Effector CD8-positive, alpha-beta T cell (primary cell): Measurements from ENCODE around the gene OR10A3.

Experiments used
- DNase-seq: peaks from one replicate; lab custom pipeline; 2025; lab: John Stamatoyannopoulos, UW

Gene OR10A3

DNA sequence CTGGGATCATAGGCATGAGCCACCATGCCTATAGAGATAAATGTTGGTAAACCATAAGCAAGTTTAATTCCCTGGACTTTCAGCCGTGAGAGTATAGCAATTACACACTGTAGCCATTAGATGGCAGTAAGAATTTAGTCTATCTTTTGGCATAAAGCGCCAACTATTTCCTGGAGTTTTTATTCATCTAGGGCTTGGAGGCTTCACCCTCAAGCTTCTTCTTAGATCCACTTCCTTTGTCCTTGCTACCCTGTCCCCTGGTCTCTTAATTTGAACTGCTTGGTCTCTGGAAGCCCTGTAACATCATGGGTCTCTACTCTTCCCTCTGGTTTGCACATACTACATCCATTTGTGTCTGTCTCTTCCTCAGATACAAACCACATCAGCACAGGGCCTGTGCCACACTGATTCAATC lies 48.7 kb downstream of the OR10A3 start:
- DNase-seq, result no peak

DNA sequence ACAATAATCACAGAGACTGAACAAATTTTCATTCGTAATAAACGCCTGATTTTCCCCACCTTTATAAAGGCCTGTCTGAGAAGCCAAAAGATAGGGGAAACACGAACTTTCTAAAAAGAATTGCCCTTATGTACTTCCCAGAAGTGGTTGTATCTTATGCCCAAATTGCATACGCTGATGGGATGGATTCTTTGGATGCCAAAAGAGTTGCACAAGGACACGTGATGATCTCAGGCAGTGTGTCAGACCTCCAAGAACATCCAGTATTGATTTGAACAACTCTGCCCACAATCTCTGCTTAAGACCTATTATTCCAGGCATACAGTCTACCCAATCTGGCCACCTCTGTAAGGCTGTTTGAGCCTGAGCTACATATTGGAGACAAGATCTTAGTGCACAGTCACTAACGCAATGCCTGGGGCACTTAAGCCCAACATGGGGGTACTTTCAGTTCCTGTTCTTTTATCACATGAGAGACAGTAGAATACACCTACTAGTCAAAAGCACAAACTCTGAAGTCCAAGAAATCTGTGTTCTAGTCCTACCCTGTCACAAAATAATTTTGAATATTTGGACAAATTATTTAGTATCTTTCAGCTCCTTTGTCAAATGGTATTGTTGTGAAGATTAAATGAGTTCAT lies 49.3 kb downstream of the OR10A3 start:
- no peak for DNase-seq

DNA sequence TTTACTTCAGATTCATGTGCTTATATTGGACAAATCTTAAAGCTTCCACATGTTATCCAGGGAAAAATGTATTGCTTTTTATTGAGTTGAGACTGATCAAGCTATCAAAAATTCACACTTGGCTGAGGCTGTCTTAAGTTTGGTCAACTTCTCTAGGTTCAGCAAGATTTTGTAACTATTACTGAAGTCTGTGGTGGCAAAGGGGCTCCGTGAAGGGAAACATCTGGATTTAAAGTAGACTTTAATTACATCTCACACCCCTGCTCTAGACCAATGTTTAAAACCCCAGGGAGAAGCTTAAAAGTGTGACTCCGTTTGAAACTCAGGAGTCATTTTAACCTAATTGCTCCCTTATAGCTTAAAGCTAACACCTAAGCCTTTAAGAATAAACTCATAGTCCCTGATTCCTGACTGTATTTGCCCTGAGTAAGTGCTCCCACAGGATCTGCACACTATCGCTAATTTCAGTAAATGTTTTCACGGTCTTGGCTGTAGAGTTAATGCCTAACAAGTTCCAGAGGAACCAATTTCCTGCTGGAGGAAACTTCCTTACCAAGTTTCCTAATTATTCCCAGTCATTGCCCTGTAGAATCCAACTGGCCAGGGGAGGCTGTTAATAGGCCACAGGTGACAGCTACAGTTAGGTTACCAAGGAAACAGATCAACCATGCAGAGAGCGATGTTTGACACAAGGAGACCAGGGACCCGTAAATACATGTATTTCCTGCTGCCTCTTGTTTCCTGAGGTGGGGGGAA lies 50.9 kb downstream of the OR10A3 start:
- DNase-seq, result no peak

DNA sequence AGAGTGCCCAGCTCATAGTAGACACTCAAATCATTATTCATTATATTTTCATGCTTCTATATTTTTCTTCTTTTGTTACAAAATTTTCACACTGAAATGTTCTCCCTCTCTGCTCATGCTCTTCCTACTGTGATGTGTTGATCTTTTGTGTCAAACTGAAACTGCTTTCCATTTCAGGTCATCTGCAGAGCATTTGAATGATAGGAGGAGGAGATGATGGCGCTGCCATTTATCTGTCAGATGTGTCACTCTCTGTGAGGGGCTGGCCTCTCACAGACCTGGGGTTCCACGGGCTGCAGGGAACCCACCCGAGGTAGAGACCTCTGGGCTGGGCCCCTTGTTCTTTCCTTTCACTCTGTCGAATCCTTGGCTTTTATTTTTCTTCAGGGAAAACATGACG lies 51.5 kb downstream of the OR10A3 start:
- no peak for DNase-seq
